ENCODE results near the gene TEX12. TPM values are rescaled to one million over a fixed set of nuclear protein-coding genes. Genes with fewer than 3 reads are reported as not detected.
"Not testable (repeated sequence)": the region's sequence is repeated elsewhere in the genome, so short reads cannot be mapped to it uniquely, and the experiment has no call there.

TEX12 gene
- total RNA-seq, 4 donors from 2014 or later: 2.0 TPM; not detected in 3

GRCh38 chr11:112186304-112186703, 19.1 kb downstream of the TEX12 start:
- no peak for TF ChIP-seq CTCF (IDR thresholded peaks at IDR 0.05)
- TF ChIP-seq POLR2A (IDR thresholded peaks at IDR 0.05): no peak
- H3K9me3 ChIP-seq: no peaks in the 10 kb centered on the region
- no peak overlapping the region for H3K4me3 ChIP-seq
- H3K36me3 ChIP-seq: no peaks in the 10 kb centered on the region
- H3K4me1 ChIP-seq: no peaks in the 10 kb centered on the region
- H3K27me3 ChIP-seq: no peaks in the 10 kb centered on the region
- no peak overlapping the region for H3K27ac ChIP-seq
- no peak for DNase-seq

GRCh38 chr11:112195113-112195512, 27.9 kb downstream of the TEX12 start:
- not testable (repeated sequence) for H3K27ac ChIP-seq, H3K9me3 ChIP-seq, H3K36me3 ChIP-seq, DNase-seq, H3K4me1 ChIP-seq, H3K4me3 ChIP-seq, H3K27me3 ChIP-seq

- H3K27ac ChIP-seq: no peak overlapping the region
- no peak for TF ChIP-seq POLR2A (IDR thresholded peaks at IDR 0.05)
- TF ChIP-seq CTCF (IDR thresholded peaks at IDR 0.05): no peak
- no peaks in the 10 kb centered on the region for H3K9me3 ChIP-seq
- no peak overlapping the region for H3K4me3 ChIP-seq
- H3K36me3 ChIP-seq: no peaks in the 10 kb centered on the region
- no peaks in the 10 kb centered on the region for H3K27me3 ChIP-seq
- no peaks in the 10 kb centered on the region for H3K4me1 ChIP-seq
- no peak for DNase-seq
Measured at GRCh38 chr11:112195951-112196351, 28.8 kb downstream of the TEX12 start.

- no peak for DNase-seq
- Histone ChIP-seq H3K27ac (no peak overlapping the region), H3K4me1 (no peaks in the 10 kb centered on the region), H3K36me3 (no peaks in the 10 kb centered on the region), H3K9me3 (no peaks in the 10 kb centered on the region), H3K27me3 (no peaks in the 10 kb centered on the region), H3K4me3 (no peak overlapping the region)
- TF ChIP-seq POLR2A (IDR thresholded peaks at IDR 0.05) (no peak), CTCF (IDR thresholded peaks at IDR 0.05) (no peak)
Measured at GRCh38 chr11:112196519-112197087, 29.4 kb downstream of the TEX12 start.

GRCh38 chr11:112199101-112199500, 31.9 kb downstream of the TEX12 start:
- not testable (repeated sequence) for H3K9me3 ChIP-seq, DNase-seq, H3K36me3 ChIP-seq, H3K4me3 ChIP-seq, H3K4me1 ChIP-seq, H3K27ac ChIP-seq, H3K27me3 ChIP-seq

- Histone ChIP-seq H3K4me3 (no peak overlapping the region), H3K27ac (no peak overlapping the region), H3K4me1 (no peaks in the 10 kb centered on the region), H3K27me3 (no peaks in the 10 kb centered on the region), H3K36me3 (no peaks in the 10 kb centered on the region), H3K9me3 (no peaks in the 10 kb centered on the region)
- no peak for DNase-seq
- TF ChIP-seq POLR2A (IDR thresholded peaks at IDR 0.05): no peak
- no peak for TF ChIP-seq CTCF (IDR thresholded peaks at IDR 0.05)
Measured at GRCh38 chr11:112200252-112200651, 33.1 kb downstream of the TEX12 start.

GRCh38 chr11:112206071-112206470, 38.9 kb downstream of the TEX12 start:
- no peaks in the 10 kb centered on the region for H3K27me3 ChIP-seq
- no peak for TF ChIP-seq POLR2A (IDR thresholded peaks at IDR 0.05)
- TF ChIP-seq CTCF (IDR thresholded peaks at IDR 0.05): no peak
- no peak for DNase-seq
- no peaks in the 10 kb centered on the region for H3K36me3 ChIP-seq
- no peaks in the 10 kb centered on the region for H3K4me1 ChIP-seq
- H3K9me3 ChIP-seq: no peaks in the 10 kb centered on the region
- H3K4me3 ChIP-seq: no peak overlapping the region
- no peak overlapping the region for H3K27ac ChIP-seq

Measured in Peyer's patch (tissue), 4 donors.